HCT116 (cell line): ENCODE measurements around the gene SYTL3. TPM values are rescaled to one million over a fixed set of nuclear protein-coding genes. Genes with fewer than 3 reads are reported as not detected.
A peak's percentile ranks its signal among the peaks of the same experiment; 100 is the strongest.

Experiments
- ATAC-seq: fragments of 200-7000 bp; cut with Tn5 transposase; 2 replicates; pipeline ENCODE4 v1.9.1; 2020; ENCODE audit warnings: mild to moderate bottlenecking, moderate library complexity
- BruUV-seq: library from RNA; stranded (reverse); fragments of 400-500 nt; replicated peaks from 2 replicates; lab custom pipeline; 2021; lab: Mats Ljungman, UMichigan
- CTCF ChIA-PET: fragments of 300-600 bp; sonication (Branson Sonifier 250); formaldehyde crosslinking; loops from one replicate; lab custom pipeline; 2021; ENCODE audit warnings: antibody characterized with exemption; lab: Charles Lee
- POLR2A ChIA-PET: fragments of 300-600, 350-600 bp; sonication (Branson Sonifier 250); formaldehyde crosslinking; loops from one replicate; lab custom pipeline; 2021; ENCODE audit warnings: antibody characterized with exemption; lab: Charles Lee
- RAD21 ChIA-PET, 2 experiments: fragments of 300-600 bp; sonication (Branson Sonifier 250); formaldehyde crosslinking; loops; one replicate each; lab custom pipeline; 2023; ENCODE audit warnings: low total read pairs in 2 of 2; ENCODE audit not compliant: uncharacterized antibody in 2 of 2, unreplicated experiment in 2 of 2, low non-redundant PET in 1 of 2; lab: Charles Lee
- DNase-seq: peaks from one replicate; pipeline ENCODE4 v3.0.0-alpha.2; 2010; ENCODE audit warnings: low read depth, low spot score
- H2AFZ ChIP-seq: fragments of 200-600 bp; shearing (Covaris generic), sonication (generic); 2 replicates; pipeline ENCODE4 v1.6.1; 2017; ENCODE audit warnings: low read depth, mixed run types, mixed read lengths, antibody characterized with exemption, low read length; ENCODE audit not compliant: poor library complexity, severe bottlenecking
- H3K27ac ChIP-seq: 2 replicates; pipeline ENCODE4 v1.5.1; 2012; ENCODE audit warnings: low read depth, low read length
- H3K27me3 ChIP-seq: fragments of 200-600 bp; sonication (generic); 2 replicates; pipeline ENCODE4 v1.6.1; 2016; ENCODE audit warnings: mixed run types, low read length, mixed read lengths; ENCODE audit not compliant: insufficient read depth
- H3K36me3 ChIP-seq, 2 experiments: fragments of 200-500 bp in 1 of 2; fragments of 200-600 bp in 1 of 2; sonication (Bioruptor generic) in 1 of 2; sonication (generic) in 1 of 2; 2 replicates each; pipeline versions ENCODE4 v1.5.1 to v1.6.1; 2014 to 2016; ENCODE audit warnings: low read length in 2 of 2, inconsistent platforms in 1 of 2, mixed read lengths in 1 of 2, mixed run types in 1 of 2; ENCODE audit not compliant: insufficient read depth in 2 of 2, control insufficient read depth in 1 of 2
- H3K4me1 ChIP-seq, 2 experiments: fragments of 200-600 bp in 1 of 2; sonication (generic) in 1 of 2; 2 replicates each; pipeline versions ENCODE4 v1.5.1 to v1.6.1; 2012 to 2017; ENCODE audit warnings: low read length in 2 of 2, inconsistent platforms in 1 of 2, mild to moderate bottlenecking in 1 of 2, mixed read lengths in 1 of 2, mixed run types in 1 of 2, moderate library complexity in 1 of 2; ENCODE audit not compliant: insufficient read depth in 2 of 2, control insufficient read depth in 1 of 2
- H3K4me2 ChIP-seq: fragments of 200-600 bp; sonication (generic); 2 replicates; pipeline ENCODE4 v1.6.1; 2017; ENCODE audit warnings: mixed run types, low read length, mixed read lengths
- H3K4me3 ChIP-seq, 2 experiments: fragments of 200-600 bp in 1 of 2; sonication (generic) in 1 of 2; replicated peaks in 1 of 2; 2 replicates each; pipeline ENCODE4 v1.5.1; 2011 to 2016; ENCODE audit warnings: low read length in 2 of 2, control low read depth in 1 of 2, low read depth in 1 of 2, mild to moderate bottlenecking in 1 of 2, mixed read lengths in 1 of 2, mixed run types in 1 of 2
- H3K79me2 ChIP-seq: fragments of 200-600 bp; sonication (generic); 2 replicates; pipeline ENCODE4 v1.6.1; 2017; ENCODE audit warnings: mild to moderate bottlenecking, mixed run types, low read length, moderate library complexity, mixed read lengths; ENCODE audit not compliant: insufficient read depth
- H3K9ac ChIP-seq: fragments of 200-600 bp; sonication (generic); 2 replicates; pipeline ENCODE4 v1.6.1; 2016; ENCODE audit warnings: low read length, mixed read lengths
- H3K9me2 ChIP-seq: fragments of 200-600 bp; sonication (generic), shearing (Covaris generic); 2 replicates; pipeline ENCODE4 v1.6.1; 2017; ENCODE audit warnings: mixed run types, mild to moderate bottlenecking, moderate library complexity; ENCODE audit not compliant: insufficient read depth
- H3K9me3 ChIP-seq, 2 experiments: fragments of 200-500 bp in 1 of 2; fragments of 200-600 bp in 1 of 2; sonication (Bioruptor generic) in 1 of 2; sonication (generic) in 1 of 2; 2 replicates each; pipeline ENCODE4 v1.6.1; 2014 to 2017; ENCODE audit warnings: low read length in 2 of 2, mixed read lengths in 2 of 2, inconsistent platforms in 1 of 2, low read depth in 1 of 2, mild to moderate bottlenecking in 1 of 2, mixed run types in 1 of 2, moderate library complexity in 1 of 2; ENCODE audit not compliant: control insufficient read depth in 1 of 2, insufficient read depth in 1 of 2
- H4K20me1 ChIP-seq: fragments of 200-600 bp; sonication (generic), shearing (Covaris generic); 2 replicates; pipeline ENCODE4 v1.6.1; 2017; ENCODE audit warnings: mixed run types, mild to moderate bottlenecking, moderate library complexity; ENCODE audit not compliant: insufficient read depth
- CBX3 ChIP-seq: IDR thresholded peaks from 2 replicates; pipeline ENCODE4 v1.6.1; 2012; ENCODE audit warnings: low read depth
- EZH2phosphoT487 ChIP-seq: fragments of 200-600 bp; IDR thresholded peaks from 2 replicates; pipeline ENCODE4 v1.6.1; 2018; ENCODE audit warnings: antibody characterized with exemption, borderline replicate concordance
- POLR2AphosphoS5 ChIP-seq: IDR thresholded peaks from 2 replicates; pipeline ENCODE4 v1.6.1; 2011; ENCODE audit warnings: mild to moderate bottlenecking, low read depth, low read length, moderate library complexity
- intact Hi-C: fragments of 100-400 bp; cut with micrococcal nuclease; formaldehyde crosslinking; loops from 2 replicates; pipeline ENCODE4 v1.10.0; 2022
- microRNA-seq: library from miRNA; unstranded; fragments of <30 nt; microRNA quantifications from one replicate; pipeline ENCODE4, GENCODE V29; 2016; ENCODE audit warnings: borderline number of aligned reads
- total RNA-seq: library from RNA; stranded (reverse); gene quantifications from one replicate; pipeline ENCODE4 v1.2.1, GENCODE V29; 2021; ENCODE audit not compliant: unreplicated experiment

The SYTL3 gene
- total RNA-seq, 1 experiment from 2014 or later = 55.3 TPM

DNA sequence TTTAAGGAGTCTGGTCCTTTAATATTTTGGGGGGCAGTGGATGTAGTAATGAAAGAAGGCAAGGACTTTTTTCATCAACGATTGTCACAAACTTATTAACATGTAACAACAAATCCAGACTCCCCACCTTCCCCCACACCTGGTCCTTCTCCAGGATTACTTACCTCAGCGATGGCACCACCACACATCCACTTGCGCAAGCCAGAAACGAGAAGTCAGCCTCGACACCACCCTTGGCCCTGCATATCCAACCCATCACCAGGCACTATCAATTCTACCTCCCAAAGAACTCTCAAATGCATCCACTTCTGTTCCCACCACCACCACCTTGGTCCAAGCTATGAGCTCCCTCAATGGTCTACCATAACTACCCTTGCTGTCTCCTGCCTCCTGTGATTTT, 162.8 kb downstream of the SYTL3 start:
- H3K9me2 ChIP-seq = no peaks in the 10 kb centered on the region
- ChIA-PET CTCF (interaction anchor here (1.3 to 3.1 kb wide), 4 partner anchors 18 to 122 kb away, joined by 3 to 15 read pairs (median 6); no protein-coding TSS in a partner anchor), RAD21 (no interaction called here), POLR2A (interaction anchor here (0.7 to 9.1 kb wide), 13 partner anchors 9 to 161 kb away, joined by 3 to 83 read pairs (median 4); no protein-coding TSS in a partner anchor)
- peak overlapping the region; percentile 47 to 48 for H3K4me3 ChIP-seq
- H3K9me3 ChIP-seq = no peaks in the 10 kb centered on the region
- peak overlapping the region; percentile 78 for H3K9ac ChIP-seq
- H3K27me3 ChIP-seq = no peaks in the 10 kb centered on the region
- peaks cover 100% of the 10 kb centered on the region for H3K79me2 ChIP-seq
- no peak overlapping the region for H2AFZ ChIP-seq
- H3K4me1 ChIP-seq = peaks cover 86 to 90% of the 10 kb centered on the region in 2 experiments
- H4K20me1 ChIP-seq = peaks cover 96% of the 10 kb centered on the region
- TF ChIP-seq POLR2AphosphoS5 = peak; percentile 50
- no peak for TF ChIP-seq CBX3
- peak overlapping the region; percentile 92 for H3K27ac ChIP-seq
- ATAC-seq (peak; percentile 18; the same call in 1 of the 2 replicates), DNase-seq (no peak)
- peaks cover 33 to 86% of the 10 kb centered on the region in 2 experiments for H3K36me3 ChIP-seq
- no TSS peak for BruUV-seq
- peak overlapping the region; percentile 86 for H3K4me2 ChIP-seq
- intact Hi-C loops = loop anchor here (1.0 kb wide), 1 partner anchor 126 kb away; no protein-coding TSS in a partner anchor

DNA sequence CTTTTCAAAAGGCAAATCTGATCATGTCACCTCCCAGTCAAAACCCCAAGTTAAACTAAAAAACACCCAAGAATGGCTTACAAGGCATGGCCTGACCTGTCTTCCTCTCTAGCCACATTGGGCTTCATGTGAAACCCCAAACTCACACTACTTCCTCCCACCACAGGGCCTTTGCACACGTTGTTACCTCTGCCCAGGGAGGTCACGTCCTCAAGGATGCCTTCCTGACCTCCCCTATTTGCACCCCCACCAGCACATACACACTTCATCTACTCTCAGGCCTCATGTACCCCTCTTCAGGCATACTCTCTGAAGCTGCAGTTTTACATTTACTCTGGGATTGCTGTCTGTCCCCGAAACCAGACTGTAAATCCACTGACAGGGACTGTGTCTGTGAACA, 163.2 kb downstream of the SYTL3 start:
- Histone ChIP-seq H4K20me1 (peaks cover 93% of the 10 kb centered on the region), H3K27me3 (no peaks in the 10 kb centered on the region), H3K4me1 (peaks cover 82 to 86% of the 10 kb centered on the region in 2 experiments), H3K4me3 (peak overlapping the region in 1 of 2 experiments; percentile 13; a peak in 2 of 4 replicates), H3K9me3 (no peaks in the 10 kb centered on the region), H3K27ac (peak overlapping the region; percentile 92), H3K9me2 (no peaks in the 10 kb centered on the region), H3K79me2 (peaks cover 100% of the 10 kb centered on the region), H3K9ac (peak overlapping the region; percentile 78), H2AFZ (no peak overlapping the region), H3K36me3 (peaks cover 34 to 85% of the 10 kb centered on the region in 2 experiments), H3K4me2 (peak overlapping the region; percentile 86)
- no peak for ATAC-seq
- RAD21 ChIA-PET = no interaction called here
- TF ChIP-seq EZH2phosphoT487 (no peak), POLR2AphosphoS5 (peak; percentile 44; the same call in 1 of the 2 replicates)
- POLR2A ChIA-PET = interaction anchor here (1.1 to 9.1 kb wide), 6 partner anchors 9 to 82 kb away, joined by 3 to 83 read pairs (median 5); no protein-coding TSS in a partner anchor
- intact Hi-C loops = no loop called here
- no TSS peak for BruUV-seq
- DNase-seq = no peak
- CTCF ChIA-PET = interaction anchor here (1.4 to 3.1 kb wide), 2 partner anchors 107 to 122 kb away, joined by 7 to 15 read pairs; no protein-coding TSS in a partner anchor

Small RNA genes within 50 kb of the gene (microRNA-seq; reads per million reads assigned to microRNA genes)
- gene MIR3918 (1.6 reads per million), gene MIR7161 (1.2 reads per million)

Other genes with a start within 250 kb of the SYTL3 start
- 34.4 TPM for gene TMEM181, start 90.0 kb upstream of the SYTL3 start, total RNA-seq
- 239 TPM for gene DYNLT1, start 5.3 kb upstream of the SYTL3 start, total RNA-seq
- gene EZR, start 169.3 kb downstream of the SYTL3 start, total RNA-seq = 1,402 TPM